Stimulated activated CD4-positive, alpha-beta T cell treated with anti-CD3 and anti-CD28 coated beads, Interleukin-15, amount 100 ng/mL, for 48 hours (primary cell): Measurements from ENCODE around the gene PPP1R3E.
A peak's percentile ranks its signal among the peaks of the same experiment; 100 is the strongest.
"Not testable (repeated sequence)": the region's sequence is repeated elsewhere in the genome, so short reads cannot be mapped to it uniquely, and the experiment has no call there.

Source experiments
- DNase-seq, 2 donors: peaks; one replicate each; pipeline ENCODE4 v3.0.0-alpha.2; 2020; ENCODE audit warnings: low read depth in 2 of 2

PPP1R3E gene

GRCh38 chr14:23302290-23303225 lies at the start of gene PPP1R3E:
PPP1R3E (minus strand) TSS chr14:23302859; CDS start chr14:23302576, 283 bp downstream.
- peak; percentile 84 to 92 for DNase-seq

GRCh38 chr14:23351681-23352505 lies 49.2 kb upstream of the PPP1R3E start:
- no peak for DNase-seq

DNA sequence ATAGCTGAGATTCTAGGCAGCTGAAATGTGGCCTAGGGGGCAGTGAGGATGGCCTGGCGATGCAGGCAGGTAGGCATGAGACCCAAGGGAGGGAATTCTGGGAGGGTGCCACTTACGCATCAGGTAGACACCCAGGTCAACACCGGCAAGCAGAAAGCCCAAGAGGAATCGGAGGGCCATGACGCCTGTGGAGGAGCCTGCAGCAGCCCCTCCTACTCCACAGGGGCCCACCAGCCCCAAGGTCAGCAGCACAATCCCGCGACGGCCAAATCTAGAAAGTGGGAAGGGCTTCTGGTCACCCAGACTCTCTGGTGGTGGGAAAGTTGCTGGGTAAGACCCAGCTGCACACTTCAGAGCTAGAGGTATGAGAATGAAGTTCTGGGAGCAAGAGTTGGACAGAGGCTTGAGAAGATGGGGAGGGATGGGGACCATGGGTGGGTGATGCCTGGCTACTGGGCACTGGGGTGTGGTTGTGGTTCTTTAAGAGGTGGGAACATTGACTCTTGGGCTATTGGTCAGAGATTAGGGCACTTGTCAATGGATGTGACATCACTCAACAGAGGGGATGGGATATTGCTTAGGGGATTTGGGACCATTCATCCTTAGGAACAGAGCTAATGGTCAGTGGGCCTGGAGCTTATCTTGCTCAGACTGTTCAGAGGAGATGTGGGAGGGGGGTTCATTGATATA lies 46.6 kb upstream of the PPP1R3E start:
- DNase-seq, result no peak

- no peak for DNase-seq
Observed at GRCh38 chr14:23348297-23348655, 45.6 kb upstream of the PPP1R3E start.

- no peak for DNase-seq
Observed at GRCh38 chr14:23347406-23348296, 45.0 kb upstream of the PPP1R3E start.

- no peak for DNase-seq
Observed at GRCh38 chr14:23346693-23347405, 44.2 kb upstream of the PPP1R3E start.

DNA sequence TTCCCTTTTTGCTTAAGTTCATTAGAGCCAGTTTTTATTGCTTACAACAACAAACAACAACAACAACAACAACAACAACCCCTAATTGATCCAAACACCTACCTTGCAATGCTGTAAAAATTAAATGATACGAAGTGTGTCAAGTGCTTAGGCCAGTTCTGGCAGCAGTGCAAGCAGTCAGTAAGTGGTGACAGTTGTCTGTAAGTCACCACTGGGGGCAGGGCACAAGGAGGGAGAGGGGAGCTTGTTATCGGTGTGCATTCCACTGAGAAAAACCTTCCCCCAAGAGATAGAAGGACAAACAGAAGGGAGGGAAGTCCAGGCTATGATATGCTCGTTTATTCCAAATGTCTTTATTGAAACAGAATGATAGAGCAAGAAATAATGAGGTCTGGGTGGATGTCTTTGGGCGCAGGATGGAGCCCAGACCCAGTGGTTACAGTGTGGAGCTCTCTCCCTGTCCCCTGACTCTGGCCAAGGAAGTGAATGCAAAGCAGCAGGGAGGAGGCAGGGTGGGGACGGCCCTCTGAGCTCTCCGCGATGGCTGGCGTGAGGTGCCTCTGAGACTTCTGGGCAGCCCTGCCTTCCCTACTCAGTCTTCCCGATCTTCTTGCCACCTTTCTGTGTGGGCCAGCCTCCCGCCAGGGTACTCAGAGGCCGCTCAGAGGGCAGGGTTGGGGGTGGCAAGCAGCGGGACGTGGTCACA lies 43.5 kb upstream of the PPP1R3E start:
- DNase-seq, result no peak

GRCh38 chr14:23344481-23344880 lies 41.8 kb upstream of the PPP1R3E start:
- DNase-seq, result no peak

- no peak for DNase-seq
Observed at GRCh38 chr14:23339506-23340268, 37.0 kb upstream of the PPP1R3E start.

DNA sequence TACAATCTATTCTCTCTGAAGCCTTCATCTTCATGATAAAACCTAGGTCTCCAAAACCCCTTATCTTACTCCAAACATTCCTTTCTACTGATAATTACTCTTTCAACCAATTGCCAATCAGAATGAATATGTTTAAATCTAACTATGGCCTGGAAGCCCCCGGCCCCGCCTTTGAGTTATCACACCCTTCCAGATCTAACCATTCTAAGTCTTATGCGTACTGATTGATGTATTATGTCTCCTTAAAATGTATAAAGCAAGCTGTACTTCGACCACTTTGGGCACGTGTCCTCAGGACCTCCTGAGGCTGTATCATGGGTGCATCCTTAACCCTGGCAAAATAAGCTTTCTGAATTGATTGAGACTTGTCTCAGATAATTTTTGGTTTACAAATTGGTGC lies 33.0 kb upstream of the PPP1R3E start:
- DNase-seq, result no peak

DNA sequence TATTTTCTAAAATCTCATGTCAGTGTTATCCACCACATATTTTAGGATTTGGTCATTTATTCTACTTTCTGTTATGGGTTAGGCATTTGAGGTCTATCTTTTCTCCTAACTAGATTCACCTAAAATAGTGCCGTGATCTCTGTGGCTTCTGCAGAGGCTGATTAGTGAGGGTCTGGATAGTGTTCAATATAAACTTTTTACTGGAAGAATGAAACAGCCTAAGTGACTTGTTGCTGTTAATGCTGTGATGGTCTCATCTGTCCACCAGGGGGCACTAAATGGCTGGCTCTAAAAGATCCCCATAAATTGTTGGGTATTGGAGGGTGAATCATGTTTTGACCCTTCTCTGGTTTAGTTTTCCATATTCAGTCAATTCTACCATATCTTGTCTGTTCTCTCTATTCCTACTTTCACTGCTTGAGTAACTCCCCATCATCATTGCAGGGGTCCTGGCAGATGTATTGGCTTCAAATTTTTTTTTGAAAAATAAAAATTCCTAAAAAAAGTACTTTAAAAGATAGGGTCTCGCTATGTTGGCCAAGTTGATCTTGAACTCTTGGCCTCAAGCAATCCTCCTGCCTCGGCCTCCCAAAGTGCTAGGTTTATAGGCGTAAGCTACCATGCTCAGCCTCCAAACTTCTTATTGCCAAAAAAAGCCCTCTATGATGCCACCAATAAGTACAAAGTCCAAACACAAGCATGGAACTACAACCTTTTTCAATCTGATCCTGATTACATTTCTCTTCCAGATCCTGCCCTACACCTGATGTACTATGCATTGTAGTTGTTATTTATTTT lies 25.5 kb upstream of the PPP1R3E start:
- peak; percentile 49 to 61 for DNase-seq

DNA sequence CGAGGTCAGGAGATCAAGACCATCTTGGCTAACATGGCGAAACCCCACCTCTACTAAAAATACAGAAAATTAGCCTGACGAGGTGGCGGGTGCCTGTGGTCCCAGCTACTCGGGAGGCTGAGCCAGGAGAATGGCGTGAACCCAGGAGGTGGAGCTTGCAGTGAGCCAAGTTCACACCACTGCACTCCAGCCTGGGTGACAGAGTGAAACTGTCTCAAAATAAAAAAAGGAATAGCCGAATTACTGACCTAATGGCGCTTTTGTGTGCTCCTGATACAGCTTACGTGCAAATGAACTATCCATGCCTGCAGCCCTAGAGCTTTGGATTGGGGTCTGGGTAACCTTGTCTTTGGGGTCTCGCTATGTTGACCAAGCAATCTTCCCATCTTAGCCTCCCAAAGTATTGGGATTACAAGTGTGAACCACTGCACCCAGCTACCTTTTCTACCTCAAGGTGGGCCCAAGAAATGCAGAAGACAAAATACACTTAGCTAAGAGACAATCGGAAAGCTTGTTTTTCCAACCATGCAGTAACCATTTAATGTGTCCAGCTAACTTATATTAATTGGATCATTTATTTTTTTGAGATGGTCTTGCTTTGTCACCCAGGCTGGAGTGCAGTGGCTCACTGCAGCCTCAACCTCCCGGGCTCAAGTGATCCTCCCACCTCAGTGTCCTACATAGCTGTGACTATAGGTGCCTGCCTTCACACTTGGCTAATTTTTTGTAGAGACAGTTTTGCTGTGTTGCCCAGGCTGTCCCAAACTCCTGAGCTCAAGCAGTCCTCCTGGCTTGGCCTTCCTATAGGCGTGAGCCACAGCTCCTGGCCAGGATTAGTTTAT lies 24.1 kb upstream of the PPP1R3E start:
- DNase-seq, result no peak

DNA sequence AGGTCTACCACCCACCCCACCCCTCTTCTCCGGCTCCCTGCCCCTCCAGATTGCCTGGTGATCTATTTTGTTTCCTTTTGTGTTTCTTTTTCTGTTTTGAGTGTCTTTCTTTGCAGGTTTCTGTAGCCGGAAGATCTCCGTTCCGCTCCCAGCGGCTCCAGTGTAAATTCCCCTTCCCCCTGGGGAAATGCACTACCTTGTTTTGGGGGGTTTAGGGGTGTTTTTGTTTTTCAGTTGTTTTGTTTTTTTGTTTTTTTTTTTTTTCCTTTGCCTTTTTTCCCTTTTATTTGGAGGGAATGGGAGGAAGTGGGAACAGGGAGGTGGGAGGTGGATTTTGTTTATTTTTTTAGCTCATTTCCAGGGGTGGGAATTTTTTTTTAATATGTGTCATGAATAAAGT lies 23.1 kb upstream of the PPP1R3E start:
- not testable (repeated sequence) for DNase-seq

- DNase-seq, result no peak
Observed at GRCh38 chr14:23324993-23325392, 22.3 kb upstream of the PPP1R3E start.

GRCh38 chr14:23324455-23324846 lies 21.8 kb upstream of the PPP1R3E start:
- DNase-seq, result no peak

GRCh38 chr14:23323838-23324454 lies 21.3 kb upstream of the PPP1R3E start:
- DNase-seq, result no peak
